PFSK-1 (cell line): ENCODE data around the gene PPM1F.

Experiments used
- FOXP2 ChIP-seq: optimal IDR thresholded peaks from 2 replicates; pipeline ENCODE3; 2011; ENCODE audit warnings: borderline replicate concordance, control low read depth, inconsistent platforms; ENCODE audit not compliant: insufficient read depth; ENCODE audit errors: extremely low read length, extremely low read depth
- POLR2AphosphoS5 ChIP-seq: IDR thresholded peaks from 2 replicates; pipeline ENCODE4 v1.6.1; 2012; ENCODE audit warnings: low read depth, mild to moderate bottlenecking, control low read depth, low read length, moderate library complexity
- SIN3A ChIP-seq: IDR thresholded peaks from 2 replicates; pipeline ENCODE4 v1.6.1; 2012; ENCODE audit warnings: mild to moderate bottlenecking, low read length, moderate library complexity, borderline replicate concordance; ENCODE audit not compliant: insufficient read depth
- TAF1 ChIP-seq: IDR thresholded peaks from 2 replicates; pipeline ENCODE4 v1.6.1; 2012; ENCODE audit warnings: low read length, control low read depth, borderline replicate concordance; ENCODE audit not compliant: insufficient read depth
- TF ChIP-seq, protein P1 (sequence below), 2 experiments: IDR thresholded peaks; 2 replicates each; pipeline versions ENCODE4 v1.6.1 to v1.8.0; 2011 to 2012; ENCODE audit warnings: low read depth in 2 of 2, low read length in 2 of 2, control low read depth in 1 of 2, inconsistent platforms in 1 of 2, mild to moderate bottlenecking in 1 of 2, moderate library complexity in 1 of 2; ENCODE audit not compliant: insufficient read depth in 1 of 2

Gene PPM1F

DNA sequence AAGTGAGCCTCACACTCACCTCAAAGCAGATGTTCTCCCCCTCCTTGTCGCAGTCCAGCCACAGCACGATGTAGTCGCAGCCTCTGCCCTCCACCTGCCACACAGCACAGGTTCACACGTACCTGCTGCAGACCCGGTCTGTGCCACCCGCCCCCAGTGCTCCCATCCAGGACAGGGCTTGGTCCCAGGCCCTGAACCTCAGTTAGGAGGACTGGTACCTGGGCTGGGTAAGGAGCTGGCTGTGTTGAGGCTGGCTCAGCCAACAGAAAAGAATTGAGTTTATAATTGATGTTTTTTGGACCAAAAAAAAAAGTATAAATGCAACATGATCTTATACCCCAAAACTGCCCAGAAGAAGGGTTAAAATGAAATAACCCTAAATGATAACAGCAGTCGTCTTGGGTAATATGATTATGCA lies 19.2 kb upstream of the PPM1F start:
- TF ChIP-seq POLR2AphosphoS5 = no peak
- TF ChIP-seq FOXP2 = no peak
- no peak for TF ChIP-seq SIN3A
- TF ChIP-seq, protein P1, sequence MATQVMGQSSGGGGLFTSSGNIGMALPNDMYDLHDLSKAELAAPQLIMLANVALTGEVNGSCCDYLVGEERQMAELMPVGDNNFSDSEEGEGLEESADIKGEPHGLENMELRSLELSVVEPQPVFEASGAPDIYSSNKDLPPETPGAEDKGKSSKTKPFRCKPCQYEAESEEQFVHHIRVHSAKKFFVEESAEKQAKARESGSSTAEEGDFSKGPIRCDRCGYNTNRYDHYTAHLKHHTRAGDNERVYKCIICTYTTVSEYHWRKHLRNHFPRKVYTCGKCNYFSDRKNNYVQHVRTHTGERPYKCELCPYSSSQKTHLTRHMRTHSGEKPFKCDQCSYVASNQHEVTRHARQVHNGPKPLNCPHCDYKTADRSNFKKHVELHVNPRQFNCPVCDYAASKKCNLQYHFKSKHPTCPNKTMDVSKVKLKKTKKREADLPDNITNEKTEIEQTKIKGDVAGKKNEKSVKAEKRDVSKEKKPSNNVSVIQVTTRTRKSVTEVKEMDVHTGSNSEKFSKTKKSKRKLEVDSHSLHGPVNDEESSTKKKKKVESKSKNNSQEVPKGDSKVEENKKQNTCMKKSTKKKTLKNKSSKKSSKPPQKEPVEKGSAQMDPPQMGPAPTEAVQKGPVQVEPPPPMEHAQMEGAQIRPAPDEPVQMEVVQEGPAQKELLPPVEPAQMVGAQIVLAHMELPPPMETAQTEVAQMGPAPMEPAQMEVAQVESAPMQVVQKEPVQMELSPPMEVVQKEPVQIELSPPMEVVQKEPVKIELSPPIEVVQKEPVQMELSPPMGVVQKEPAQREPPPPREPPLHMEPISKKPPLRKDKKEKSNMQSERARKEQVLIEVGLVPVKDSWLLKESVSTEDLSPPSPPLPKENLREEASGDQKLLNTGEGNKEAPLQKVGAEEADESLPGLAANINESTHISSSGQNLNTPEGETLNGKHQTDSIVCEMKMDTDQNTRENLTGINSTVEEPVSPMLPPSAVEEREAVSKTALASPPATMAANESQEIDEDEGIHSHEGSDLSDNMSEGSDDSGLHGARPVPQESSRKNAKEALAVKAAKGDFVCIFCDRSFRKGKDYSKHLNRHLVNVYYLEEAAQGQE (IDR thresholded peaks at IDR 0.05; ENCODE audit: insufficient read depth in 1 of 2, low read depth in 2 of 2, low read length in 2 of 2) = no peak
- no peak for TF ChIP-seq TAF1

DNA sequence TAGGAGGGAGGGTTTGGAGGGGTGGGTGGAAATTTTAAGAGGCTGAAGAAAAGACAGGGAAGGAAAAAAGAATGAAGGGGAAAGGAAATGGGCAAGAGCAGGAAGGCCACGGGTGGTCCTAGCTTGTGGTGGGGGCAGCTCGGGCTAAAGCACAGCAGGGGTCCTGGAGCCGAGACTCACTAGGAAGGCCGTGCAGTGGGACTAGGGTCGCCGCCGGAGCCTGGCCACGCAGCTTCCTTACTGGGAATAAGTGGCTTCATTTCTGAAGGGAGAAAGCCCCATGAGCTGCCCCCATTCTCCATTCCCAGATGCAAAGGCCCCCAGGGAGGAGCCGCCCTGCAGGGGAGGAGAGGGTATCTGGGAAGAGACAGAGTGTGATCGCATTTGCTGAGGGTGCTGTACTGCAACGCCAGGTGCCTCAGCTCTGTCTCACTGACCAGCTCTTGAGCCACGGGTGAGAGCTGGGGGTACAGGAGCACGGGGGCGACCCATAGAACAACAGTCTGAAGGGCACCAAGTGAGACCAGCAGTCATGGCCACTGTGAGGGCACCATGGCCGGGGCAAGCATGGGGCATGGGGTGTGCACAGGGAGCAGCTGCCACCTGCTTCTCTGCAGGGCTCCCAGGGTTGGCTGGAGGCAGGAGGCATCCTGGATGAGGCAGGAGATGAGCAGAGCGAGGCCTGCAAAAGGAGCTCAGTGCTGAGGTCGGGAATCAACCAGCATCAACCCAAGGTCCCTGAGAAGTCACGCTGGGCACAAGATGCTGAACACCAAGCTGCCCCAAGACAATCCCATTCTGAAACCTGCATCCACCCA lies 18.4 kb upstream of the PPM1F start:
- TF ChIP-seq, protein P1 (IDR thresholded peaks at IDR 0.05; ENCODE audit: insufficient read depth in 1 of 2, low read depth in 2 of 2, low read length in 2 of 2) = no peak
- TF ChIP-seq SIN3A = no peak

DNA sequence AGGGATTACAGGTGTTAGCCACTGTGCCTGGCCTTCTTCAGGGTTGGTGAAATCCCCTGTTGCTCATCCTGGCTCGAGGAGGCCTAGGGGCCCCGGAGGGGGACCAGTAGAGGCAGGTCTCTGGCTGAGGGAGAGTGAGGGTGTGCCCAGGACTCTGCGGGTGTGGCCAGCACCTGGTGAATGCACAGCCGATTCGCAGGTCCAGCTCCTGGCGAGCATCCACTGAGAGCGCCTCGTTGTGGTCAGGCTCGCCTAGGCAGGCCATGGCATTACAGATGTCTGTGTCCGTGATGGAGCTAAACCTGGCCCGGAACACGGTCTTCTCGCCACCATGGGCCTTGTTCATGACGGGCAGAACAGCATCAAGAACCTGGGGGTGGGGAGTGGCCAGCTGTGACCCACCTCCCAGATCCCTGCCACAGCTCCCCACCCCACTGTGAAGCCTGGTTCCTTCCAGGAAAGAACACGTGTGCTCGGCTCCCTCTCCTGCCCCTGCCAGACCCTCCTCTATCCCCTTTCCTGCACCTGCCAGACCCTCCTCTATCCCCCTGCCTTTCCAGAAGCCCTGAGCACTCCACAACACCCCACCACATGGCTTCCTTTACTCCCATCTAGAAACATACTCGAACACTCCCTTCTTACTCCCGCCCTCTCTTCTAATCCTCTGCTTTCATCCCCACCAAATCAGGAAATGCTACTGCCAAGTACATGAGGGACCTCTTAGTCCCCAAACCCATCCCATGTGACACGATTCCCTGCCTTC lies 17.6 kb upstream of the PPM1F start:
- TF ChIP-seq TAF1 (no peak), SIN3A (no peak), POLR2AphosphoS5 (no peak), FOXP2 (no peak)
- TF ChIP-seq, protein P1 (IDR thresholded peaks at IDR 0.05; ENCODE audit: insufficient read depth in 1 of 2, low read depth in 2 of 2, low read length in 2 of 2) = no peak

DNA sequence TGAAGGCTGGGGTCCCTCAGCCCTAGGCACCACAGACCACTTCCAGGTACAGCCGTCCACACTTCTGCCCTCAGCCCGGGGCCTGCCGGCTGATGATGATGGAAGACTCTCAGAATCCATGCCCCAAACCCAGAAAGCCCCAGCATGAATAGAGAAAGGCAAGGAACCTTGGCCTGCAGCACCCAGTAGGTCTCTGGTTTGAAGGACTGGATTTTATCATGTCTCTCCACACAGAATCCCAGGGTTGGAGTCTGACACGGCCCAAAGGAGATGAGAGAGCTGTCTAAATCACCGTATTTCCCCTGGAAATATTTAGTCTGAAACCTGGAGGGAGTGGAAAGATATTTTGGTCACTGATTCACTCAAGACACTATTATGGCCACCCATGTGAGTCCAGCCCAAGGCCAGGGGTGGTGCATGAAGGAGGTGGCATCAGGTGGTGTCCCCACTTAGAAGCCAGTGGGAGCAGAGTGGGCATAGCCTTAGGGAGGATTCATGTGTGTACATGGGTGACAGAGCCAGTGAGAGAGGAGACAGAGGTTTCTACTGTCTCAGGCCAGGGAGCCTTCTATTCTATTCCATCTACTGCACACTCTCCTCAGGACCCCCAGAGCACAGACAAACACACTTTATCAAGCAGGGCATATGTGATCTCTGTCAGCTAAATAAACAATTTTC lies 15.9 kb upstream of the PPM1F start:
- no peak for TF ChIP-seq TAF1
- no peak for TF ChIP-seq POLR2AphosphoS5

DNA sequence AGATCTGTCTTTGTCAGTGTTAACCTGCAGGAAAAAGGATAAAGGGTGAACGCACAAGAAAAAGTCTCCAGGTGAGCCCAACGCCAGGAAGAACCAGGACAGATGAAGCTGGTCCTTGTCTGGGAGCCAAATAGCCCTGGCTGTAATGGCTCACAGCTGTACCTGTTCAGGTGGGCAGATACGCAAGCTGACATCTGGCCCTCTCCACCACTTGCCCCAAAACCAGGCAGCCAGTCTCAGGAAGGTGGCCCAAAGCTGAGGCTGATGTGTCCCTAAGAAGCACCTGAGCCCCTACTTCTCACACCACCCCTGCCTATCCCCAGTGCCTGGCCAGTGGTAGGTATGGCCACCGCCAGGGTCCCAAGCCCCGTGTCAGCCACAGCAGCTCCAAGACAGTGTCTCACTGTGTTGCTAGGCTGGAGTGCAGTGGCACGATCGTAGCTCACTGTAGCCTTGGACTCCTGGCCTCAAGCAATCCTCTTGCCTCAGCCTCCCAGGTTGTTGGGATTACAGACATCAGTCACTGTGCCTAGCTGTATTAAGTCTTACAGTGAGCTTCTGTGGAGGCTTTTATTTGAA lies 15.1 kb upstream of the PPM1F start:
- TF ChIP-seq POLR2AphosphoS5 = no peak
- TF ChIP-seq SIN3A = no peak
- no peak for TF ChIP-seq TAF1
- TF ChIP-seq, protein P1 (IDR thresholded peaks at IDR 0.05; ENCODE audit: insufficient read depth in 1 of 2, low read depth in 2 of 2, low read length in 2 of 2) = no peak
- TF ChIP-seq FOXP2 = no peak
